NB4 (cell line): ENCODE measurements around the gene IL17REL.

Source experiments
- POLR2A ChIP-seq: IDR thresholded peaks from 2 replicates; pipeline ENCODE4 v1.6.1; 2011; ENCODE audit warnings: mild to moderate bottlenecking; ENCODE audit not compliant: insufficient read length; ENCODE audit errors: extremely low read depth
- TF ChIP-seq, protein P1 (sequence below): IDR thresholded peaks from one replicate; pipeline ENCODE4 v1.5.1; 2012; ENCODE audit warnings: low read depth, low read length

DNA sequence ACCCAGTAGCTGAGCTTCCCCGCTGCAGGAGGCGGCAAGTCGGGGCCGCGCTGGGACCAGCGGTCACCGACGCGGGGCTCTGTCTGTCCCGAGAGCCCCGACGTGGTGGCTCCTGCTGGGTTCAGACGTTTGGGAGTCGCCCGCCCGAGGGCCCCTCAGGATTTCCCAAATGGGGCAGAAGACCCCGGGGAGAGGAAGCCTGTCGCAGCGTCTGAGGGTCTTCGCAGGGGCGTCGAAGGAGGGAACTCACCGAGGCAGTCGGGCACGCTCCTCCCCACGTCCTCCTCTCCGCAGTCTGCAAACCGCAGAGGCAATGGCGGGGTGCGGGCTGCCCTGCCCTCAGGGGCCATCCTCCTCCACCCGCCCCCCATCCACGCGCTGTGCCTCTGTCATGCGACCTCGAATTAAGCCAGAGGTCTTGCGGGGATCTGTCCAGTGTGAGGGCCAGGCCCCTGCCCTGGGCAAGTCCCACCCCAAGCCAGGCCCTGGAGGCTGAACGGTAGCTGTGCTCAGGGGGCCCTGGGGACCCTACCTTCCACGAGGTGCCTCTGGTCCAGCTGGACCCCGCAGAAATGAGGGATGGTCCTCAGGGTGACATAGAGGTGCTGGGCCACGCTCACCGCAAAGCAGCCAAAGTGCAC, 12.5 kb downstream of the IL17REL start:
- TF ChIP-seq, protein P1, sequence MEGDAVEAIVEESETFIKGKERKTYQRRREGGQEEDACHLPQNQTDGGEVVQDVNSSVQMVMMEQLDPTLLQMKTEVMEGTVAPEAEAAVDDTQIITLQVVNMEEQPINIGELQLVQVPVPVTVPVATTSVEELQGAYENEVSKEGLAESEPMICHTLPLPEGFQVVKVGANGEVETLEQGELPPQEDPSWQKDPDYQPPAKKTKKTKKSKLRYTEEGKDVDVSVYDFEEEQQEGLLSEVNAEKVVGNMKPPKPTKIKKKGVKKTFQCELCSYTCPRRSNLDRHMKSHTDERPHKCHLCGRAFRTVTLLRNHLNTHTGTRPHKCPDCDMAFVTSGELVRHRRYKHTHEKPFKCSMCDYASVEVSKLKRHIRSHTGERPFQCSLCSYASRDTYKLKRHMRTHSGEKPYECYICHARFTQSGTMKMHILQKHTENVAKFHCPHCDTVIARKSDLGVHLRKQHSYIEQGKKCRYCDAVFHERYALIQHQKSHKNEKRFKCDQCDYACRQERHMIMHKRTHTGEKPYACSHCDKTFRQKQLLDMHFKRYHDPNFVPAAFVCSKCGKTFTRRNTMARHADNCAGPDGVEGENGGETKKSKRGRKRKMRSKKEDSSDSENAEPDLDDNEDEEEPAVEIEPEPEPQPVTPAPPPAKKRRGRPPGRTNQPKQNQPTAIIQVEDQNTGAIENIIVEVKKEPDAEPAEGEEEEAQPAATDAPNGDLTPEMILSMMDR = no peak
- TF ChIP-seq POLR2A = no peak
